Measurements from ENCODE around the gene LTO1. TPM values are rescaled to one million over a fixed set of nuclear protein-coding genes. Genes with fewer than 3 reads are reported as not detected.

LTO1 gene
- total RNA-seq, 1 experiment from 2014 or later = 25.3 TPM

DNA sequence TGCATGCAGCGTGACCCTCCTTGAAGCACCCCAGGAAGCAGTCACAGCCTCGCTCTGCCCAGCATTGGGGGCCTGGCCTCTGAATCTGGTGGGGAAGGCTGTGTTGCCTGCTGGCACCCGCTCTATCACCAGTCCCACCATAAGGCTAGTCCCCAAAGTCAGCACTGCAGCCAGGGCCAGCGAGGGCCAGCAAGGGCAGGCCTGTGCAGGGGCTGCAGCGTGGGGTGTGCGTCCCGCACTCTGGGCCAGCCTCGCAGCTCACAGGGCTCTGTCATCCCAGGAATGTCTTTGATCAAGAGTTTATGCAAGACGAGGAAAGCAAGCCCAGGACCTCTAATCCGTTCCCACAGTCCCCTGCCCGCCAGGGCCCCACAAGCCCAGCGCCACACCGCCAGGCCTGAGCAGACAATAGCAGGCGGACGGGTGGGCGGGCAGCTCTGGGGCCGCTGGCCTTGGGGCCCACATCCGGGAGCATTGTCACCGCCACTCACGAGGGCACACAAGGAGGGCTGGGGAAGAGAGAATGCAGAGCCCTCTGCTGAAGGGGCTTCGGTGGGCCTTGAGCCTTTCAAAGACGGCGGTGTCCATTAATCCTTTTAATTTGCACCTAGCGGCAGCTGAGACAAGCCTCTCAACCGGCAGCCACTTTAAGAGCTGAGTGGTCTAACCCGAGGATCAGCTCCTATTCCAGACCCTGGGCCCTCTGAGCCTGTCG lies 17.1 kb downstream of the LTO1 start:
- H4K8ac ChIP-seq (replicated peaks; ENCODE audit: insufficient read length, low read depth, low read length) = no peak overlapping the region
- no peak overlapping the region for H4K5ac ChIP-seq (ENCODE audit: insufficient read length, low read depth, low read length)
- H3K56ac ChIP-seq (ENCODE audit: insufficient read length, low read depth, low read length) = no peak overlapping the region
- H3K14ac ChIP-seq (ENCODE audit: insufficient read depth, low read length) = peak overlapping the region; percentile 66
- H3K36me3 Mint-ChIP-seq (ENCODE audit: insufficient read depth in 1 of 3, low read depth in 3 of 3) = peaks cover under 1 to 16% (median 14%) of the 10 kb centered on the region in 3 experiments; a peak in 6 of 7 replicates
- H3K9ac ChIP-seq (ENCODE audit: extremely low read depth, insufficient read length, low read length) = no peak overlapping the region
- H2AK5ac ChIP-seq (ENCODE audit: insufficient read length, low read length) = no peak overlapping the region
- H4K20me1 ChIP-seq (ENCODE audit: control insufficient read depth, insufficient read depth, insufficient read length) = no peaks in the 10 kb centered on the region
- H2BK20ac ChIP-seq (ENCODE audit: low read depth, low read length, poor library complexity, severe bottlenecking) = no peak overlapping the region
- H3K79me1 ChIP-seq (ENCODE audit: insufficient read depth, low read depth, low read length, poor library complexity, severe bottlenecking) = no peaks in the 10 kb centered on the region
- no peak overlapping the region for H3K4me2 ChIP-seq (ENCODE audit: insufficient read depth, insufficient read length, low read length)
- TF ChIP-seq, protein P1, sequence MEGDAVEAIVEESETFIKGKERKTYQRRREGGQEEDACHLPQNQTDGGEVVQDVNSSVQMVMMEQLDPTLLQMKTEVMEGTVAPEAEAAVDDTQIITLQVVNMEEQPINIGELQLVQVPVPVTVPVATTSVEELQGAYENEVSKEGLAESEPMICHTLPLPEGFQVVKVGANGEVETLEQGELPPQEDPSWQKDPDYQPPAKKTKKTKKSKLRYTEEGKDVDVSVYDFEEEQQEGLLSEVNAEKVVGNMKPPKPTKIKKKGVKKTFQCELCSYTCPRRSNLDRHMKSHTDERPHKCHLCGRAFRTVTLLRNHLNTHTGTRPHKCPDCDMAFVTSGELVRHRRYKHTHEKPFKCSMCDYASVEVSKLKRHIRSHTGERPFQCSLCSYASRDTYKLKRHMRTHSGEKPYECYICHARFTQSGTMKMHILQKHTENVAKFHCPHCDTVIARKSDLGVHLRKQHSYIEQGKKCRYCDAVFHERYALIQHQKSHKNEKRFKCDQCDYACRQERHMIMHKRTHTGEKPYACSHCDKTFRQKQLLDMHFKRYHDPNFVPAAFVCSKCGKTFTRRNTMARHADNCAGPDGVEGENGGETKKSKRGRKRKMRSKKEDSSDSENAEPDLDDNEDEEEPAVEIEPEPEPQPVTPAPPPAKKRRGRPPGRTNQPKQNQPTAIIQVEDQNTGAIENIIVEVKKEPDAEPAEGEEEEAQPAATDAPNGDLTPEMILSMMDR (conservative IDR thresholded peaks at IDR 0.05) = no peak
- H3K4ac ChIP-seq (ENCODE audit: low read depth, low read length) = no peak overlapping the region
- no peak overlapping the region for H3K27ac ChIP-seq (ENCODE audit: insufficient read length, low read depth, low read length)
- no peak overlapping the region for H2AFZ ChIP-seq (ENCODE audit: low read length)
- peaks cover 42 to 47% of the 10 kb centered on the region in 2 experiments for H3K4me1 Mint-ChIP-seq
- H3K9me3 Mint-ChIP-seq = no peaks in the 10 kb centered on the region
- no peak overlapping the region for H2BK120ac ChIP-seq (ENCODE audit: low read depth, low read length, poor library complexity, severe bottlenecking)
- H3K23ac ChIP-seq (ENCODE audit: insufficient read length, low read depth, low read length) = no peak overlapping the region
- H3K23me2 ChIP-seq (ENCODE audit: insufficient read length, low read depth, low read length, poor library complexity, severe bottlenecking) = no peaks in the 10 kb centered on the region
- no CpG with 5 or more reads among the region's 27 CpGs for WGBS (ENCODE audit: extremely low coverage, insufficient read length, low lambda C conversion rate)
- no peaks in the 10 kb centered on the region for H3K79me2 ChIP-seq (ENCODE audit: insufficient read depth, low read length)
- no peaks in the 10 kb centered on the region for H3K27me3 Mint-ChIP-seq (ENCODE audit: low read depth)
- H3K27ac Mint-ChIP-seq = peak overlapping the region; percentile 70 to 81 (median 70); a peak in 5 of 7 replicates
- H2BK5ac ChIP-seq (ENCODE audit: insufficient read length, low read length) = no peak overlapping the region
- no peaks in the 10 kb centered on the region for H3K4me1 ChIP-seq (ENCODE audit: insufficient read depth, low read length)
- H2BK12ac ChIP-seq (ENCODE audit: insufficient read length, low read depth, low read length) = no peak overlapping the region
- peak overlapping the region; percentile 15 for H3K18ac ChIP-seq (ENCODE audit: insufficient read length, low read depth, low read length)
- H3K4me3 Mint-ChIP-seq = no peak overlapping the region; a peak in 2 of 5 replicates
- peak; percentile 88 for DNase-seq
- H3K27me3 ChIP-seq (ENCODE audit: insufficient read depth, low read length) = no peaks in the 10 kb centered on the region
- H4K91ac ChIP-seq (ENCODE audit: insufficient read length, low read depth, low read length) = no peak overlapping the region
- H3T11ph ChIP-seq (ENCODE audit: low read length) = no peak overlapping the region
- H2BK15ac ChIP-seq (ENCODE audit: low read depth, low read length) = no peak overlapping the region
- H3K9me3 ChIP-seq (ENCODE audit: control insufficient read depth, low read depth, low read length) = no peaks in the 10 kb centered on the region
